IMR-90 (cell line): ENCODE results near the gene ADGRD1. TPM values are rescaled to one million over a fixed set of nuclear protein-coding genes. Genes with fewer than 3 reads are reported as not detected.

ENCODE experiments used
- ATAC-seq: fragments of 200-7000 bp; cut with Tn5 transposase; 2 replicates; pipeline ENCODE4 v1.9.1; 2020; ENCODE audit warnings: low read depth, mild to moderate bottlenecking, moderate library complexity
- BruUV-seq: library from RNA; stranded (reverse); fragments of 400-500 nt; replicated peaks from 2 replicates; lab custom pipeline; 2021; lab: Mats Ljungman, UMichigan
- CTCF ChIA-PET: fragments of 300-600 bp; formaldehyde crosslinking; extraction: SDS; loops from one replicate; lab custom pipeline; 2021; ENCODE audit warnings: antibody characterized with exemption; lab: Yijun Ruan, JAX
- POLR2A ChIA-PET: fragments of 300-600 bp; sonication (Branson Sonifier 250); formaldehyde crosslinking; loops from one replicate; lab custom pipeline; 2022; ENCODE audit warnings: antibody characterized with exemption; ENCODE audit not compliant: unreplicated experiment; lab: Charles Lee
- DNase-seq: peaks from one replicate; pipeline ENCODE4 v3.0.0; 2013
- H2AFZ ChIP-seq: replicated peaks from 2 replicates; pipeline ENCODE3; 2013; ENCODE audit warnings: low read length, mild to moderate bottlenecking; ENCODE audit not compliant: poor library complexity
- H2AK5ac ChIP-seq: 2 replicates; pipeline ENCODE4 v1.6.1; 2013; ENCODE audit warnings: low read depth, low read length, inconsistent platforms
- H2AK9ac ChIP-seq: replicated peaks from 2 replicates; pipeline ENCODE3; 2013; ENCODE audit warnings: mild to moderate bottlenecking, low read depth, low read length, moderate library complexity; ENCODE audit not compliant: poor library complexity
- H2BK120ac ChIP-seq: 2 replicates; pipeline ENCODE4 v1.6.1; 2013; ENCODE audit warnings: low read depth, low read length, inconsistent platforms
- H2BK15ac ChIP-seq: 3 replicates; pipeline ENCODE4 v1.6.1; 2013; ENCODE audit warnings: low read depth, low read length, inconsistent platforms
- H2BK20ac ChIP-seq: 2 replicates; pipeline ENCODE4 v1.6.1; 2013; ENCODE audit warnings: low read depth, mild to moderate bottlenecking, inconsistent platforms, low read length, moderate library complexity
- H2BK5ac ChIP-seq: 2 replicates; pipeline ENCODE4 v1.6.1; 2013; ENCODE audit warnings: mild to moderate bottlenecking, low read depth, low read length, inconsistent platforms; ENCODE audit not compliant: poor library complexity, severe bottlenecking
- H3K14ac ChIP-seq: replicated peaks from 2 replicates; pipeline ENCODE4 v1.6.1; 2013; ENCODE audit warnings: low read depth, low read length, inconsistent platforms
- H3K18ac ChIP-seq: 2 replicates; pipeline ENCODE4 v1.6.1; 2013; ENCODE audit warnings: low read depth, low read length, control low read depth
- H3K23ac ChIP-seq: 2 replicates; pipeline ENCODE4 v1.6.1; 2013; ENCODE audit warnings: low read depth, low read length, inconsistent platforms
- H3K27ac ChIP-seq: 2 replicates; pipeline ENCODE4 v1.5.1; 2013; ENCODE audit warnings: mild to moderate bottlenecking, control low read depth, low read length; ENCODE audit not compliant: insufficient read depth
- H3K27me3 ChIP-seq: 2 replicates; pipeline ENCODE4 v1.6.1; 2013; ENCODE audit warnings: low read length; ENCODE audit not compliant: control insufficient read depth, insufficient read depth
- H3K36me3 ChIP-seq: 2 replicates; pipeline ENCODE4 v1.6.1; 2013; ENCODE audit warnings: low read length, mixed read lengths; ENCODE audit not compliant: control insufficient read depth, insufficient read depth
- H3K4ac ChIP-seq: 2 replicates; pipeline ENCODE4 v1.6.1; 2013; ENCODE audit warnings: low read depth, low read length, inconsistent platforms
- H3K4me1 ChIP-seq: 2 replicates; pipeline ENCODE4 v1.6.1; 2013; ENCODE audit warnings: low read length, mixed read lengths; ENCODE audit not compliant: control insufficient read depth, insufficient read depth
- H3K4me2 ChIP-seq: 2 replicates; pipeline ENCODE4 v1.6.1; 2013; ENCODE audit warnings: low read depth, mild to moderate bottlenecking, control low read depth, low read length, moderate library complexity
- H3K4me3 ChIP-seq: 2 replicates; pipeline ENCODE4 v1.5.1; 2013; ENCODE audit warnings: low read depth, mild to moderate bottlenecking, control low read depth, low read length, moderate library complexity; ENCODE audit not compliant: insufficient read depth
- H3K56ac ChIP-seq: 2 replicates; pipeline ENCODE4 v1.6.1; 2013; ENCODE audit warnings: low read length, inconsistent platforms; ENCODE audit not compliant: insufficient read depth; ENCODE audit errors: extremely low read depth
- H3K79me1 ChIP-seq, 2 experiments: 2 replicates each; pipeline ENCODE4 v1.6.1; 2013; ENCODE audit warnings: low read length in 2 of 2, inconsistent platforms in 1 of 2, low read depth in 1 of 2
- H3K9ac ChIP-seq: 2 replicates; pipeline ENCODE4 v1.6.1; 2013; ENCODE audit warnings: low read depth, low read length, control low read depth
- H3K9me1 ChIP-seq: 2 replicates; pipeline ENCODE4 v1.6.1; 2013; ENCODE audit warnings: low read length, inconsistent platforms; ENCODE audit not compliant: insufficient read depth
- H3K9me3 ChIP-seq: 2 replicates; pipeline ENCODE4 v1.6.1; 2013; ENCODE audit warnings: low read length; ENCODE audit not compliant: control insufficient read depth, insufficient read depth
- H4K20me1 ChIP-seq: 2 replicates; pipeline ENCODE4 v1.6.1; 2013; ENCODE audit warnings: low read length, inconsistent platforms; ENCODE audit not compliant: insufficient read depth
- H4K5ac ChIP-seq: 2 replicates; pipeline ENCODE4 v1.6.1; 2013; ENCODE audit warnings: mild to moderate bottlenecking, low read depth, low read length, control low read depth
- H4K8ac ChIP-seq, 2 experiments: 2 replicates each; pipeline ENCODE4 v1.6.1; 2013; ENCODE audit warnings: low read depth in 2 of 2, low read length in 2 of 2, control low read depth in 1 of 2, inconsistent platforms in 1 of 2
- H4K91ac ChIP-seq: 2 replicates; pipeline ENCODE4 v1.6.1; 2013; ENCODE audit warnings: low read depth, low read length, inconsistent platforms; ENCODE audit not compliant: insufficient read depth
- BHLHE40 ChIP-seq: fragments of 150-350 bp; IDR thresholded peaks from 2 replicates; pipeline ENCODE4 v1.6.1; 2016; ENCODE audit warnings: mild to moderate bottlenecking, low read depth, low read length
- CEBPB ChIP-seq: IDR thresholded peaks from 2 replicates; pipeline ENCODE4 v1.6.1; 2012; ENCODE audit warnings: low read depth, low read length, improper control_type of control experiment
- CHD1 ChIP-seq: IDR thresholded peaks from 2 replicates; pipeline ENCODE4 v1.6.1; 2012; ENCODE audit warnings: low read depth, low read length, improper control_type of control experiment
- FOS ChIP-seq: fragments of 150-350 bp; IDR thresholded peaks from 2 replicates; pipeline ENCODE4 v1.6.1; 2016; ENCODE audit warnings: low read depth, low read length
- MAFK ChIP-seq: IDR thresholded peaks from 2 replicates; pipeline ENCODE4 v1.6.1; 2012; ENCODE audit warnings: low read depth, low read length, improper control_type of control experiment
- MAZ ChIP-seq: IDR thresholded peaks from 2 replicates; pipeline ENCODE4 v1.6.1; 2012; ENCODE audit warnings: low read depth, mild to moderate bottlenecking, low read length, improper control_type of control experiment, moderate library complexity, borderline replicate concordance
- MXI1 ChIP-seq: IDR thresholded peaks from 2 replicates; pipeline ENCODE4 v1.6.1; 2012; ENCODE audit warnings: low read depth, mild to moderate bottlenecking, low read length, moderate library complexity, borderline replicate concordance
- NFE2L2 ChIP-seq: fragments of 150-350 bp; IDR thresholded peaks from 2 replicates; pipeline ENCODE4 v1.6.1; 2016; ENCODE audit warnings: low read depth, mild to moderate bottlenecking, low read length
- POLR2A ChIP-seq: IDR thresholded peaks from 2 replicates; pipeline ENCODE4 v1.6.1; 2012; ENCODE audit warnings: mild to moderate bottlenecking, low read depth, low read length
- RAD21 ChIP-seq: IDR thresholded peaks from 2 replicates; pipeline ENCODE4 v1.6.1; 2012; ENCODE audit warnings: low read length, improper control_type of control experiment
- RCOR1 ChIP-seq: IDR thresholded peaks from 2 replicates; pipeline ENCODE4 v1.6.1; 2012; ENCODE audit warnings: mild to moderate bottlenecking, low read length, improper control_type of control experiment; ENCODE audit not compliant: insufficient replicate concordance
- RFX5 ChIP-seq: IDR thresholded peaks from 2 replicates; pipeline ENCODE4 v1.8.0; 2012; ENCODE audit warnings: low read depth, mild to moderate bottlenecking, low read length, moderate library complexity
- SMC3 ChIP-seq: fragments of 150-350 bp; IDR thresholded peaks from 2 replicates; pipeline ENCODE4 v1.6.1; 2016; ENCODE audit warnings: low read depth, mild to moderate bottlenecking, antibody characterized with exemption, low read length, moderate library complexity
- USF2 ChIP-seq: fragments of 150-350 bp; IDR thresholded peaks from 2 replicates; pipeline ENCODE4 v1.6.1; 2017; ENCODE audit warnings: mild to moderate bottlenecking, antibody characterized with exemption, low read length, low read depth
- WGBS, 2 experiments: methylation state at CpG; one replicate each; pipeline versions ENCODE4 v1.1.5 to v1.1.7; 2013; ENCODE audit warnings: missing lambda C conversion rate in 2 of 2; ENCODE audit not compliant: insufficient read length in 1 of 2; ENCODE audit errors: extremely low coverage in 2 of 2; 5-methylcytosine and 5-hydroxymethylcytosine counted together
- dilution Hi-C: fragments of 300-500 bp; cut with HindIII; formaldehyde crosslinking; loops from one replicate; pipeline ENCODE4 v1.14.3; 2018; ENCODE audit warnings: low sequenced_read_pairs; ENCODE audit not compliant: unreplicated experiment
- in situ Hi-C: fragments of 300-500 bp; cut with MboI; formaldehyde crosslinking; loops from 3 replicates; pipeline ENCODE4 v1.14.3; 2019; ENCODE audit warnings: low sequenced_read_pairs, inconsistent platforms, mixed read lengths
- intact Hi-C: fragments of 100-400 bp; cut with micrococcal nuclease; formaldehyde crosslinking; loops from 2 replicates; pipeline ENCODE4 v1.10.0; 2022
- polyA plus RNA-seq, 3 experiments: library from polyadenylated mRNA; depleted of rRNA; stranded (reverse); fragments of >200 nt; gene quantifications; 2 replicates each; pipeline ENCODE4 v1.2.3, GENCODE V29; 2012; ENCODE audit warnings: low replicate concordance in 1 of 3
- total RNA-seq: library from RNA; depleted of rRNA; stranded (reverse); fragments of >200 nt; gene quantifications from 2 replicates; pipeline ENCODE4 v1.2.3, GENCODE V29; 2012
- TF ChIP-seq, protein P1 (sequence below): conservative IDR thresholded peaks from 2 replicates; pipeline ENCODE4 v1.5.1; 2012; ENCODE audit warnings: mild to moderate bottlenecking, low read depth, low read length, improper control_type of control experiment

ADGRD1 gene
- total and polyA plus RNA-seq, 2 of the 4 experiments (the other 2 are of a cell fraction), result not detected

- Histone ChIP-seq H4K8ac (no peak overlapping the region), H3K4me3 (no peak overlapping the region), H3K4me2 (no peak overlapping the region), H3K18ac (no peak overlapping the region), H3K27me3 (no peaks in the 10 kb centered on the region), H2AK9ac (no peak overlapping the region), H3K27ac (no peak overlapping the region), H3K79me1 (no peaks in the 10 kb centered on the region), H3K9me3 (peaks cover 29% of the 10 kb centered on the region), H3K9me1 (no peaks in the 10 kb centered on the region), H3K23ac (no peak overlapping the region), H2BK15ac (no peak overlapping the region), H4K5ac (no peak overlapping the region), H2AFZ (no peak overlapping the region), H4K20me1 (no peaks in the 10 kb centered on the region), H3K14ac (no peak overlapping the region), H3K56ac (no peak overlapping the region), H3K36me3 (no peaks in the 10 kb centered on the region), H2BK5ac (no peak overlapping the region), H3K4ac (no peak overlapping the region), H2AK5ac (no peak overlapping the region), H3K4me1 (no peaks in the 10 kb centered on the region), H4K91ac (no peak overlapping the region), H3K9ac (no peak overlapping the region), H2BK120ac (no peak overlapping the region), H2BK20ac (no peak overlapping the region)
- dilution Hi-C loops (no loop called here), in situ Hi-C loops (no loop called here), intact Hi-C loops (no loop called here)
- ChIA-PET CTCF (no interaction called here), POLR2A (no interaction called here)
- ATAC-seq, result no peak
- WGBS, 2 experiments, result 62% methylated on average over 13 of the region's 23 CpGs; no CpG with 5 or more reads in 1 of the 2 experiments
- no peak for DNase-seq
- no TSS peak for BruUV-seq
- TF ChIP-seq RFX5 (no peak), NFE2L2 (no peak), USF2 (no peak), RAD21 (no peak), CEBPB (no peak), SMC3 (no peak), BHLHE40 (no peak), FOS (no peak), MXI1 (no peak), POLR2A (no peak), MAZ (no peak), MAFK (no peak), CHD1 (no peak), RCOR1 (no peak)
- TF ChIP-seq, protein P1, sequence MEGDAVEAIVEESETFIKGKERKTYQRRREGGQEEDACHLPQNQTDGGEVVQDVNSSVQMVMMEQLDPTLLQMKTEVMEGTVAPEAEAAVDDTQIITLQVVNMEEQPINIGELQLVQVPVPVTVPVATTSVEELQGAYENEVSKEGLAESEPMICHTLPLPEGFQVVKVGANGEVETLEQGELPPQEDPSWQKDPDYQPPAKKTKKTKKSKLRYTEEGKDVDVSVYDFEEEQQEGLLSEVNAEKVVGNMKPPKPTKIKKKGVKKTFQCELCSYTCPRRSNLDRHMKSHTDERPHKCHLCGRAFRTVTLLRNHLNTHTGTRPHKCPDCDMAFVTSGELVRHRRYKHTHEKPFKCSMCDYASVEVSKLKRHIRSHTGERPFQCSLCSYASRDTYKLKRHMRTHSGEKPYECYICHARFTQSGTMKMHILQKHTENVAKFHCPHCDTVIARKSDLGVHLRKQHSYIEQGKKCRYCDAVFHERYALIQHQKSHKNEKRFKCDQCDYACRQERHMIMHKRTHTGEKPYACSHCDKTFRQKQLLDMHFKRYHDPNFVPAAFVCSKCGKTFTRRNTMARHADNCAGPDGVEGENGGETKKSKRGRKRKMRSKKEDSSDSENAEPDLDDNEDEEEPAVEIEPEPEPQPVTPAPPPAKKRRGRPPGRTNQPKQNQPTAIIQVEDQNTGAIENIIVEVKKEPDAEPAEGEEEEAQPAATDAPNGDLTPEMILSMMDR, result no peak
Observed at GRCh38 chr12:131082290-131083194, 128.8 kb downstream of the ADGRD1 start.
